Mesenchymal stem cell (in vitro differentiated cells and primary cell): Measurements from ENCODE around the gene IL31RA.
"Not testable (repeated sequence)": the region's sequence is repeated elsewhere in the genome, so short reads cannot be mapped to it uniquely, and the experiment has no call there.

ENCODE experiments used
- DNase-seq: peaks from one replicate; pipeline ENCODE4 v3.0.0-alpha.2; 2013
- H2AFZ ChIP-seq: one replicate; pipeline ENCODE4 v1.6.1; 2013; ENCODE audit warnings: low read depth, mild to moderate bottlenecking, control low read depth, inconsistent platforms, low read length, moderate library complexity
- H2AK5ac ChIP-seq: 2 replicates; pipeline ENCODE4 v1.6.1; 2013; ENCODE audit warnings: low read length, moderate library complexity, mild to moderate bottlenecking, inconsistent platforms; ENCODE audit not compliant: severe bottlenecking
- H2BK120ac ChIP-seq: one replicate; pipeline ENCODE4 v1.6.1; 2013; ENCODE audit warnings: low read depth, mild to moderate bottlenecking, inconsistent platforms, low read length, moderate library complexity
- H2BK12ac ChIP-seq, 2 experiments: one replicate each; pipeline ENCODE4 v1.6.1; 2013; ENCODE audit warnings: inconsistent platforms in 2 of 2, low read length in 2 of 2, mild to moderate bottlenecking in 2 of 2, moderate library complexity in 2 of 2, control low read depth in 1 of 2
- H2BK15ac ChIP-seq: one replicate; pipeline ENCODE4 v1.6.1; 2013; ENCODE audit warnings: mild to moderate bottlenecking, low read depth, inconsistent platforms; ENCODE audit not compliant: poor library complexity, severe bottlenecking
- H2BK5ac ChIP-seq: 2 replicates; pipeline ENCODE4 v1.6.1; 2013; ENCODE audit warnings: low read depth, mild to moderate bottlenecking, low read length, control low read depth, inconsistent platforms; ENCODE audit not compliant: poor library complexity, severe bottlenecking
- H3K14ac ChIP-seq, 2 experiments: one replicate each; pipeline ENCODE4 v1.6.1; 2013; ENCODE audit warnings: inconsistent platforms in 2 of 2, low read length in 2 of 2, control low read depth in 1 of 2, mild to moderate bottlenecking in 1 of 2, moderate library complexity in 1 of 2
- H3K18ac ChIP-seq, 2 experiments: one replicate each; pipeline ENCODE4 v1.6.1; 2013; ENCODE audit warnings: inconsistent platforms in 2 of 2, low read length in 2 of 2, control low read depth in 1 of 2, low read depth in 1 of 2, mild to moderate bottlenecking in 1 of 2
- H3K23ac ChIP-seq, 2 experiments: one replicate each; pipeline ENCODE4 v1.6.1; 2013; ENCODE audit warnings: inconsistent platforms in 2 of 2, low read length in 2 of 2, mild to moderate bottlenecking in 2 of 2, moderate library complexity in 2 of 2, control low read depth in 1 of 2
- H3K27ac ChIP-seq: 2 replicates; pipeline ENCODE4 v1.5.1; 2013; ENCODE audit warnings: mild to moderate bottlenecking, moderate library complexity, low read length, control low read depth, inconsistent platforms; ENCODE audit not compliant: poor library complexity, severe bottlenecking
- H3K27me3 ChIP-seq, 2 experiments: 2 replicates each; pipeline versions ENCODE4 v1.6.1 to v1.7.0; 2013; ENCODE audit warnings: low read length in 2 of 2, mild to moderate bottlenecking in 2 of 2, moderate library complexity in 2 of 2, control low read depth in 1 of 2, inconsistent platforms in 1 of 2; ENCODE audit not compliant: control insufficient read depth in 1 of 2, insufficient read depth in 1 of 2
- H3K36me3 ChIP-seq, 2 experiments: 2 replicates each; pipeline versions ENCODE4 v1.6.1 to v1.7.0; 2013; ENCODE audit warnings: low read length in 2 of 2, control low read depth in 1 of 2, inconsistent platforms in 1 of 2, low read depth in 1 of 2, mild to moderate bottlenecking in 1 of 2; ENCODE audit not compliant: insufficient read depth in 2 of 2, control insufficient read depth in 1 of 2
- H3K4ac ChIP-seq, 2 experiments: one replicate each; pipeline ENCODE4 v1.6.1; 2013; ENCODE audit warnings: inconsistent platforms in 2 of 2, low read length in 2 of 2, mild to moderate bottlenecking in 2 of 2, moderate library complexity in 2 of 2, control low read depth in 1 of 2, low read depth in 1 of 2
- H3K4me1 ChIP-seq: 2 replicates; pipeline ENCODE4 v1.6.1; 2013; ENCODE audit warnings: low read depth, low read length, control low read depth; ENCODE audit not compliant: control insufficient read depth, insufficient read depth
- H3K4me2 ChIP-seq: 2 replicates; pipeline ENCODE4 v1.6.1; 2013; ENCODE audit warnings: low read length, mild to moderate bottlenecking, inconsistent platforms; ENCODE audit not compliant: poor library complexity, severe bottlenecking
- H3K4me3 ChIP-seq, 2 experiments: 2 replicates each; pipeline versions ENCODE4 v1.5.1 to v1.7.0; 2013; ENCODE audit warnings: low read length in 2 of 2, mild to moderate bottlenecking in 2 of 2, control low read depth in 1 of 2, low read depth in 1 of 2; ENCODE audit not compliant: insufficient read depth in 1 of 2
- H3K79me1 ChIP-seq: replicated peaks from 2 replicates; pipeline ENCODE4 v1.6.1; 2013; ENCODE audit warnings: mild to moderate bottlenecking, control low read depth, low read length, inconsistent platforms; ENCODE audit not compliant: poor library complexity, severe bottlenecking
- H3K9ac ChIP-seq: 2 replicates; pipeline ENCODE4 v1.7.0; 2013; ENCODE audit warnings: mild to moderate bottlenecking, low read length, moderate library complexity
- H3K9me3 ChIP-seq: 2 replicates; pipeline ENCODE4 v1.7.0; 2013; ENCODE audit warnings: mild to moderate bottlenecking, low read length; ENCODE audit not compliant: control insufficient read depth
- H4K8ac ChIP-seq: one replicate; pipeline ENCODE4 v1.6.1; 2013; ENCODE audit warnings: inconsistent platforms, mild to moderate bottlenecking, low read length, moderate library complexity
- H4K91ac ChIP-seq: one replicate; pipeline ENCODE4 v1.6.1; 2013; ENCODE audit warnings: mild to moderate bottlenecking, low read length, inconsistent platforms
- WGBS: methylation state at CpG from one replicate; pipeline ENCODE4 v1.1.7; 2013; ENCODE audit warnings: mixed read lengths; 5-methylcytosine and 5-hydroxymethylcytosine counted together

The IL31RA gene

GRCh38 chr5:55941154-55941553 lies 90.0 kb downstream of the IL31RA start:
- H3K27me3 ChIP-seq, H3K9me3 ChIP-seq, H2BK5ac ChIP-seq, H2BK120ac ChIP-seq, H3K4ac ChIP-seq, H3K4me2 ChIP-seq, H2BK15ac ChIP-seq, H3K23ac ChIP-seq, H3K4me1 ChIP-seq, H3K27ac ChIP-seq, H4K91ac ChIP-seq, H2BK12ac ChIP-seq, H3K79me1 ChIP-seq, H2AK5ac ChIP-seq, DNase-seq, H3K4me3 ChIP-seq, H2AFZ ChIP-seq, H3K9ac ChIP-seq, H4K8ac ChIP-seq, H3K14ac ChIP-seq, H3K18ac ChIP-seq: not testable (repeated sequence)
- H3K36me3 ChIP-seq: peaks cover 6 to 95% of the 10 kb centered on the region in 2 experiments
- WGBS: 97% methylated on average over 4 of the region's 4 CpGs

- no CpG with 5 or more reads among the region's 1 CpG for WGBS
Measured at GRCh38 chr5:55959208-55959607, 108.1 kb downstream of the IL31RA start.

GRCh38 chr5:55960779-55961178 lies 109.6 kb downstream of the IL31RA start:
- Histone ChIP-seq H2BK12ac (no peak overlapping the region), H3K14ac (no peak overlapping the region), H4K8ac (no peak overlapping the region), H3K18ac (no peak overlapping the region), H3K4me3 (no peak overlapping the region), H3K9me3 (no peaks in the 10 kb centered on the region), H3K27me3 (no peaks in the 10 kb centered on the region), H3K4ac (no peak overlapping the region), H2BK120ac (no peak overlapping the region), H3K27ac (no peak overlapping the region), H3K36me3 (peaks cover 12 to 98% of the 10 kb centered on the region in 2 experiments), H2BK15ac (no peak overlapping the region), H3K4me2 (no peak overlapping the region), H3K9ac (no peak overlapping the region), H3K4me1 (no peaks in the 10 kb centered on the region), H4K91ac (no peak overlapping the region), H3K79me1 (peaks cover 3% of the 10 kb centered on the region), H2AK5ac (no peak overlapping the region), H3K23ac (no peak overlapping the region), H2BK5ac (no peak overlapping the region), H2AFZ (no peak overlapping the region)
- no peak for DNase-seq
- 97% methylated on average over 6 of the region's 7 CpGs for WGBS

More at GRCh38 chr5:55959208-55959607, 108.1 kb downstream of the IL31RA start:
- H3K18ac ChIP-seq: no peak overlapping the region
- peaks cover 19 to 99% of the 10 kb centered on the region in 2 experiments for H3K36me3 ChIP-seq
- H3K14ac ChIP-seq: no peak overlapping the region
- peaks cover 3% of the 10 kb centered on the region for H3K79me1 ChIP-seq
- H4K91ac ChIP-seq: no peak overlapping the region
- H2BK120ac ChIP-seq: no peak overlapping the region
- no peak overlapping the region for H4K8ac ChIP-seq
- no peak overlapping the region for H3K23ac ChIP-seq
- no peak overlapping the region for H3K4ac ChIP-seq
- DNase-seq: no peak
- H2BK15ac ChIP-seq: no peak overlapping the region
- H3K9me3 ChIP-seq: no peaks in the 10 kb centered on the region
- H3K27ac ChIP-seq: no peak overlapping the region
- H3K4me3 ChIP-seq: no peak overlapping the region
- no peaks in the 10 kb centered on the region for H3K27me3 ChIP-seq
- H2BK12ac ChIP-seq: no peak overlapping the region
- H3K4me2 ChIP-seq: no peak overlapping the region
- no peak overlapping the region for H2BK5ac ChIP-seq
- H3K9ac ChIP-seq: no peak overlapping the region
- H2AK5ac ChIP-seq: no peak overlapping the region
- H3K4me1 ChIP-seq: no peaks in the 10 kb centered on the region
- H2AFZ ChIP-seq: no peak overlapping the region

- Histone ChIP-seq H3K36me3 (peaks cover 8 to 97% of the 10 kb centered on the region in 2 experiments), H2BK15ac (no peak overlapping the region), H2AK5ac (no peak overlapping the region), H3K14ac (no peak overlapping the region), H3K79me1 (peaks cover 9% of the 10 kb centered on the region), H2AFZ (no peak overlapping the region), H2BK5ac (no peak overlapping the region), H3K27ac (no peak overlapping the region), H4K91ac (no peak overlapping the region), H2BK12ac (no peak overlapping the region), H3K4me1 (no peaks in the 10 kb centered on the region), H3K18ac (no peak overlapping the region), H2BK120ac (no peak overlapping the region), H3K9ac (no peak overlapping the region), H3K4ac (no peak overlapping the region), H3K4me2 (no peak overlapping the region), H4K8ac (no peak overlapping the region), H3K9me3 (no peaks in the 10 kb centered on the region), H3K23ac (no peak overlapping the region), H3K27me3 (no peaks in the 10 kb centered on the region), H3K4me3 (no peak overlapping the region)
- 98% methylated on average over 4 of the region's 6 CpGs for WGBS
- no peak for DNase-seq
Measured at GRCh38 chr5:55965525-55965924, 114.4 kb downstream of the IL31RA start.
